ENCODE results near the gene OR8D2. TPM values are rescaled to one million over a fixed set of nuclear protein-coding genes. Genes with fewer than 3 reads are reported as not detected.

Gene OR8D2
- total RNA-seq: not detected in 2 replicates

GRCh38 chr11:124320097-124320496, at the start of gene OR8D2:
TSS of gene OR8D2 (minus strand) at chr11:124320197. CDS start at chr11:124320197, 0 bp downstream.

GRCh38 chr11:124313849-124314248, 6.1 kb downstream of the OR8D2 start, which contains the start of gene OR8D1:
TSS of gene OR8D1 (minus strand) at chr11:124313949. CDS start at chr11:124310766, 3,183 bp downstream.

Other genes with a start within 250 kb of the OR8D2 start
- gene VWA5A, start 204.7 kb downstream of the OR8D2 start, total RNA-seq: 7.2 and 15.6 TPM in 2 replicates
- not detected in 2 replicates for gene OR10D3, start 136.9 kb downstream of the OR8D2 start, total RNA-seq
- gene OR8G1, start 79.1 kb downstream of the OR8D2 start, total RNA-seq: not detected in 2 replicates
- not detected in 2 replicates for gene OR8G5, start 63.8 kb downstream of the OR8D2 start, total RNA-seq
- not detected in 2 replicates for gene OR8D1, start 6.2 kb downstream of the OR8D2 start, total RNA-seq
- not detected in 2 replicates for gene OR8B2, start 64.3 kb upstream of the OR8D2 start, total RNA-seq
- gene OR8B3, start 78.8 kb upstream of the OR8D2 start, total RNA-seq: not detected in 2 replicates
- not detected in 2 replicates for gene OR8B4, start 104.7 kb upstream of the OR8D2 start, total RNA-seq
- not detected in 2 replicates for gene OR8B8, start 125.5 kb upstream of the OR8D2 start, total RNA-seq
- not detected in 2 replicates for gene OR8B12, start 223.5 kb upstream of the OR8D2 start, total RNA-seq
- gene OR8A1, start 249.8 kb upstream of the OR8D2 start, total RNA-seq: not detected in 2 replicates